Psoas muscle (tissue), 8 donors: ENCODE results near the gene MYO1C. TPM values are rescaled to one million over a fixed set of nuclear protein-coding genes. Genes with fewer than 3 reads are reported as not detected.
A peak's percentile ranks its signal among the peaks of the same experiment; 100 is the strongest.
"Not testable (repeated sequence)": the region's sequence is repeated elsewhere in the genome, so short reads cannot be mapped to it uniquely, and the experiment has no call there.

Experiments
- ATAC-seq, 4 donors: fragments of 200-7000 bp; cut with Tn5 transposase; one replicate each; pipeline ENCODE4 v1.9.1; 2020; ENCODE audit warnings: moderate library complexity in 3 of 4, mild to moderate bottlenecking in 2 of 4
- DNase-seq, 2 donors: peaks; one replicate each; pipeline ENCODE4 v3.0.0-alpha.2; 2020
- H3K27ac ChIP-seq: fragments of 200-600 bp; one replicate; pipeline ENCODE4 v1.8.0; 2022
- H3K27me3 ChIP-seq, 3 donors: fragments of 200-600 bp in 1 of 3; one replicate each; pipeline versions ENCODE4 v1.6.1 to v1.8.0; 2013 to 2022; ENCODE audit warnings: low read length in 2 of 3, mild to moderate bottlenecking in 2 of 3, moderate library complexity in 1 of 3; ENCODE audit not compliant: insufficient read depth in 3 of 3
- H3K36me3 ChIP-seq, 2 donors: fragments of 200-600 bp in 1 of 2; one replicate each; pipeline versions ENCODE4 v1.6.1 to v1.8.0; 2013 to 2022; ENCODE audit warnings: low read depth in 1 of 2, mild to moderate bottlenecking in 1 of 2, moderate library complexity in 1 of 2; ENCODE audit not compliant: insufficient read depth in 1 of 2
- H3K4me1 ChIP-seq: fragments of 200-600 bp; one replicate; pipeline ENCODE4 v1.8.0; 2022
- H3K4me3 ChIP-seq: fragments of 200-600 bp; one replicate; pipeline ENCODE4 v1.8.0; 2022; ENCODE audit warnings: mild to moderate bottlenecking
- H3K9me3 ChIP-seq: fragments of 200-600 bp; one replicate; pipeline ENCODE4 v1.8.0; 2022
- CTCF ChIP-seq: fragments of 200-600 bp; IDR thresholded peaks from one replicate; pipeline ENCODE4 v1.8.0; 2022; ENCODE audit warnings: antibody characterized with exemption
- WGBS, 3 donors: extraction: QIAGEN DNeasy Blood & Tissue Kit; methylation state at CpG; one replicate each; pipeline versions ENCODE4 v1.1.6 to v1.1.7; 2013; 5-methylcytosine and 5-hydroxymethylcytosine counted together
- intact Hi-C, 2 donors: fragments of 100-400 bp; cut with DNase I; formaldehyde crosslinking; loops; one replicate each; pipeline versions ENCODE4 v1.11.0 to v1.14.2; 2022
- polyA plus RNA-seq, 3 donors: library from polyadenylated mRNA; stranded (reverse); fragments of 200-250 nt; gene quantifications; one replicate each; pipeline ENCODE4 v1.2.3, GENCODE V29; 2013
- total RNA-seq, 4 donors: library from RNA; stranded (reverse); fragmentation: NEBNext Ultra II Directional in 2 of 4; extraction: Animal tissue kit (Norgen Biotek cat#: 25700) in 2 of 4; gene quantifications; one replicate each; pipeline versions ENCODE4 v1.2.1 to v1.2.4, GENCODE V29; 2021 to 2023
- donor health status: healthy with polysubstance abuse.
- donor health status: DM: no; HTN: no; CAD: no; lungs with moderate emphysema.
- donor health status: Bipolar disorder and iron deficiency.
- donor health status: healthy.
- donor health status: DM: yes; HTN: yes; CAD: no.
- donor health status: DM: no; HTN: no; CAD: no.
- donor health status: DM: no; HTN: no; CAD: no.
- donor health status: DM: yes; HTN: yes; CAD: no.

The MYO1C gene
- total and polyA plus RNA-seq, 7 donors, result 24.0 to 82.7 (median 68.1) TPM

GRCh38 chr17:1460233-1460632 is 32.3 kb downstream of the MYO1C start:
- H3K36me3 ChIP-seq, result peaks cover 0 to 26% of the 10 kb centered on the region in 2 donors
- no peaks in the 10 kb centered on the region for H3K27me3 ChIP-seq
- no peak overlapping the region for H3K4me3 ChIP-seq
- H3K9me3 ChIP-seq, result no peaks in the 10 kb centered on the region
- WGBS, 3 donors, result 6 to 14% (median 12%) methylated on average over 6 of the region's 6 CpGs
- peaks cover 12% of the 10 kb centered on the region for H3K4me1 ChIP-seq
- H3K27ac ChIP-seq, result peak overlapping the region; percentile 72
- ATAC-seq (peak; percentile 71 to 74 (median 72)), DNase-seq (peak; percentile 86 to 95)
- intact Hi-C loops, result no loop called here
- no peak for TF ChIP-seq CTCF

DNA sequence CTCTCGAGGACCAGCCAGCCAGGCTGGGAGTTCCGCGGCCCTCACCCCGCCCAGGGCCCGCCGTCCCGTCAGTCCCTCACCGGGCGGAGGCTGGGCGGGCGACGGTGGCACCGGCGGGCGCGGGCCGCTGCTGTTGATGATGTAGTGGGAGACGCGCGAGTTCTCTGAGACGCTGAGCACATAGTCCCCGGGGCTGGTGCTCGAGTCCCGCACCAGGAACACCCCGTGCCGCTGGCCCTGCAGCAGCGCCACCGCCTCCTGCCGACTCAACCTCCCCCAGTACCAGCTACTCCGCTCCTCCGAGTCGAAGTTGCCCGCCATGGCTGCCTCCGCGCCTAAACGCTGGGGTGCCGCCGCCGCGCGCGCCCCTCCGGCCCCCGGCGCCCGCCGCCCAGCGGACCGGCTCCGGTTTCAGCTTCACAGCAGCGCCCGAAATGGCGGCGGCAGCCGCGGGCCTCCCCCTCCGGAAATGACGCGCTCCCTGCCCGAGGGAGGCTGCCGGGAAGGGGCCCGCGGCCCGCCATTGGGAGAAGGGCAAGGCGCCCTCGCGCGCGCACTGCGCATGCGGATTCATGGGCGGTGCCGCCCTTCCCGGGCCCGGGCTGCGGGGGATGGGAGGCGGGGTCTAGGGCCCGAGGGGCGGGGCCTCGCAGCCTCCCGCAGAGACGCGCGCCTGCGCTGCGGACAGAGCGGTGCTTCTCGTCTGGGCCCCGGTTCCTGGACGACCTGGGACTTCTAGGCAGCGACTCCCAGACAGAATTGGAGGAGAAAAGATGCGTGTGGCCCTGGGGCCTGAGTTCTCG is 36.5 kb downstream of the MYO1C start, which contains the start of gene CRK:
Gene CRK, minus strand, starts transcription at position 436 of the 803 bp plus-strand sequence. Its CDS starts 115 bp downstream, at position 321.
- H3K4me1 ChIP-seq, result peaks cover 45% of the 10 kb centered on the region
- no peaks in the 10 kb centered on the region for H3K27me3 ChIP-seq
- DNase-seq, result peak; percentile 97 to 99
- H3K9me3 ChIP-seq, result no peaks in the 10 kb centered on the region
- ATAC-seq, result peak; percentile 86 to 92 (median 90)
- H3K27ac ChIP-seq, result peak within 1 kb of the TSS; percentile 95
- peak within 1 kb of the TSS; percentile 95 for H3K4me3 ChIP-seq
- no peak for TF ChIP-seq CTCF
- 0 to 1% (median 0%) methylated on average over 67 to 93 of the region's 93 CpGs for WGBS, 3 donors
- H3K36me3 ChIP-seq, result peaks cover 2 to 12% of the 10 kb centered on the region in 2 donors
- intact Hi-C loops, result loop anchor here (1.0 to 10.0 kb wide), 4 partner anchors 52 to 89 kb away; partner anchors contain the start of gene INPP5K (in 1 of the 2)

DNA sequence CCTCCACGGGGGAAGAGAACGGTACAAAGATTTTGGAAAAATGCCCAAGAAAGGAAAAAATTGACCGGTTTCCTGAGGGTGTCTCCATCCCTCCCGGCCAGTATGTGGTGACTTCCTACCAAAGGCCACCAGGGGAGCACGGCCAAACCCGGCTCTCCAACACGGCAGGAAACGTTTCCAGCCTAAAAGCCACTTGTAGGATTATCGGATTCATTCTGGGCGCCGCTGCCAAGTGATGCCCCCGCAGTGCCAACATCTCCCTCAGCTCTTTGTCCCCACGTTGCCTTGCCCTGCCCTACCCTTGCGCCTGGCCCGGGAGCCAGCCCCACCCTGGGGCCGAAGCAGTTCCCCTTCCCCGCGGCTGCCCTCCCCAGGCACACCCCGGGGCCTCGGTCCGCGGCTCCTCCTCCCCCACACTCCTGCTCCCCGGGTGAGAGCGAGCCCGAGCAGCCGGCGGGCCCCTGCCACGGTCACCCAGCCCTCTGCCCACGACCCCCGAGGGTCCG is 37.1 kb downstream of the MYO1C start:
- peaks cover 39% of the 10 kb centered on the region for H3K4me1 ChIP-seq
- ATAC-seq, result peak; percentile 51 to 71 (median 60)
- H3K27ac ChIP-seq, result peak overlapping the region; percentile 95
- peak; percentile 78 to 88 for DNase-seq
- H3K9me3 ChIP-seq, result no peaks in the 10 kb centered on the region
- H3K27me3 ChIP-seq, result no peaks in the 10 kb centered on the region
- H3K4me3 ChIP-seq, result peak overlapping the region; percentile 95
- peaks cover 2 to 12% of the 10 kb centered on the region in 2 donors for H3K36me3 ChIP-seq
- intact Hi-C loops, result loop anchor here (1.0 to 10.0 kb wide), 4 partner anchors 51 to 88 kb away; partner anchors contain the start of gene INPP5K (in 1 of the 2)
- peak; percentile 68 for TF ChIP-seq CTCF
- WGBS, 3 donors, result 0% methylated on average over 27 to 31 of the region's 31 CpGs

- peaks cover 34% of the 10 kb centered on the region for H3K4me1 ChIP-seq
- intact Hi-C loops, result loop anchor here in 1 of 2 donors (10.0 kb wide), 1 partner anchor 60 kb away; no protein-coding TSS in a partner anchor
- WGBS, 3 donors, result 27 to 41% (median 37%) methylated on average over 9 of the region's 9 CpGs
- no peaks in the 10 kb centered on the region for H3K27me3 ChIP-seq
- peaks cover 2 to 12% of the 10 kb centered on the region in 2 donors for H3K36me3 ChIP-seq
- H3K4me3 ChIP-seq, result peak overlapping the region; percentile 95
- ATAC-seq (no peak), DNase-seq (no peak)
- TF ChIP-seq CTCF, result no peak
- H3K9me3 ChIP-seq, result no peaks in the 10 kb centered on the region
- H3K27ac ChIP-seq, result peak overlapping the region; percentile 95
Observed at GRCh38 chr17:1454541-1454940, 37.9 kb downstream of the MYO1C start.

DNA sequence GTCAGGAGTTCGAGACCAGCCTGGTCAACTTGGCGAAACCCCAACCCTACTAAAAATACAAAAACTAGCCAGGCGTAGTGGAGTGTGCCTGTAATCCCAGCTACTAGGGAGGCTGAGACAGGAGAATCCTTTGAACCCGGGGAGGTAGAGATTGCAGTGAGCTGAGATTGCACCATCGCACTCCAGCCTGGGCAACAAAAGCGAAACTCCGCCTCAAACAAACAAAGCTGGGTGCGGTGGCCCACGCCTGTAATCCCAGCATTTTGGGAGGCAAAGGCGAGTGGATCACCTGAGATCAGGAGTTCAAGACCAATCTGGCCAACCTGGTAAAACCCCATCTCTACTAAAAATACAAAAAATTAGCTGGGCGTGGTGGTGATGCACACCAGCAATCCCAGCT is 38.8 kb downstream of the MYO1C start:
- intact Hi-C loops, result loop anchor here in 1 of 2 donors (10.0 kb wide), 1 partner anchor 59 kb away; no protein-coding TSS in a partner anchor
- peaks cover 42% of the 10 kb centered on the region for H3K4me1 ChIP-seq
- not testable (repeated sequence) for ATAC-seq, H3K9me3 ChIP-seq, H3K27me3 ChIP-seq
- peak overlapping the region; percentile 95 for H3K4me3 ChIP-seq
- H3K36me3 ChIP-seq, result peaks cover 2 to 12% of the 10 kb centered on the region in 2 donors
- peak in 1 of 2 donors; percentile 19 for DNase-seq
- 87 to 93% (median 91%) methylated on average over 11 of the region's 11 CpGs for WGBS, 3 donors
- H3K27ac ChIP-seq, result peak overlapping the region; percentile 95
